Prostate gland (tissue), 2 donors: ENCODE measurements around the gene CADPS2.

Experiments used
- CTCF ChIP-seq, 4 experiments: fragments of 200-600 bp in 2 of 4; fragments of 450-650 bp in 2 of 4; sonication (generic) in 2 of 4; IDR thresholded peaks; 1 replicate in 3 of 4; 2 replicates in 1 of 4; pipeline ENCODE4 v1.5.1; 2016 to 2019; ENCODE audit warnings: antibody characterized with exemption in 4 of 4, mild to moderate bottlenecking in 2 of 4, moderate library complexity in 2 of 4
- POLR2A ChIP-seq: fragments of 450-650 bp; IDR thresholded peaks from one replicate; pipeline ENCODE4 v1.6.1; 2016; ENCODE audit warnings: antibody characterized with exemption, mild to moderate bottlenecking
- POLR2AphosphoS5 ChIP-seq: sonication (generic); formaldehyde crosslinking; IDR thresholded peaks from one replicate; pipeline ENCODE4 v1.6.1; 2017; ENCODE audit warnings: antibody characterized with exemption

GRCh38 chr7:122543891-122544290 lies 342.4 kb downstream of the CADPS2 start:
- TF ChIP-seq CTCF (IDR thresholded peaks at IDR 0.05) (no peak), POLR2AphosphoS5 (no peak), POLR2A (no peak)
